Chondrocyte (in vitro differentiated cells): Measurements from ENCODE around the gene WDR76. TPM values are rescaled to one million over a fixed set of nuclear protein-coding genes. Genes with fewer than 3 reads are reported as not detected.
"Not testable (repeated sequence)": the region's sequence is repeated elsewhere in the genome, so short reads cannot be mapped to it uniquely, and the experiment has no call there.

Experiments used
- DNase-seq: peaks from one replicate; pipeline ENCODE4 v3.0.0; 2021; ENCODE audit warnings: mixed read lengths, low spot score
- H3K27ac Mint-ChIP-seq: one replicate; pipeline ENCODE4 v1.8.0; 2021; ENCODE audit warnings: mild to moderate bottlenecking, moderate library complexity, mixed read lengths; ENCODE audit not compliant: unreplicated experiment
- H3K27me3 Mint-ChIP-seq: 2 replicates; pipeline ENCODE4 v1.8.0; 2021; ENCODE audit warnings: low read depth, mixed read lengths
- H3K36me3 Mint-ChIP-seq: 2 replicates; pipeline ENCODE4 v1.8.0; 2021; ENCODE audit warnings: low read depth, mixed read lengths
- H3K4me1 Mint-ChIP-seq: 2 replicates; pipeline ENCODE4 v1.8.0; 2021; ENCODE audit warnings: low read depth, mild to moderate bottlenecking, mixed read lengths
- H3K4me3 Mint-ChIP-seq: one replicate; pipeline ENCODE4 v1.8.0; 2021; ENCODE audit warnings: mild to moderate bottlenecking, moderate library complexity, mixed read lengths; ENCODE audit not compliant: unreplicated experiment
- H3K9me3 Mint-ChIP-seq: 2 replicates; pipeline ENCODE4 v1.8.0; 2021; ENCODE audit warnings: low read depth, mixed read lengths
- CTCF ChIP-seq: fragments of 200-600 bp; sonication (generic); IDR thresholded peaks from 2 replicates; pipeline ENCODE4 v1.5.0; 2021; ENCODE audit warnings: antibody characterized with exemption, mild to moderate bottlenecking, moderate library complexity
- total RNA-seq: library from RNA; stranded (reverse); gene quantifications from 3 replicates; pipeline ENCODE4 v1.2.1, GENCODE V29; 2021

The WDR76 gene
- total RNA-seq, 1 donor from 2014 or later: 6.1 TPM

DNA sequence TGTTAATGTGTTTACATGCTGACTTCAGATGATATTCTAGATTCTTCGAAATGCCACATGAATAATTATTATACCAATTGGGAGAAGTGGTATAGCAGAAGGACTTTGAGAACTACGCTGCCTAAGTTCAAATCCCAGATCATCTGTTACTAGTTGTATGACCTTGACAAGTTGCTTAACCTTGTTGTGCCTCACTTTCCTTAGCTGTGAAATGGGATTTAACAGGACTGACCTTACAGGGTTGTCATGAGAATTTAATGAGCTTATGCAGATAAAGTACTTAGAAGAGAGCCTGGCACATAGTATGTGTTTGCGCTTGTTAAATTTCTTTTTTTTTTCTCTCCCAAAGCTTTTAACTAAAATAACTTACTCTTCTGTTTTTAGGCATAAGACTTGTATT lies 24.4 kb downstream of the WDR76 start:
- Mint-ChIP-seq H3K4me1 (no peaks in the 10 kb centered on the region), H3K36me3 (peaks cover 2% of the 10 kb centered on the region), H3K27me3 (no peaks in the 10 kb centered on the region), H3K27ac (no peak overlapping the region), H3K4me3 (no peak overlapping the region), H3K9me3 (no peaks in the 10 kb centered on the region)
- no peak for DNase-seq
- no peak for TF ChIP-seq CTCF

DNA sequence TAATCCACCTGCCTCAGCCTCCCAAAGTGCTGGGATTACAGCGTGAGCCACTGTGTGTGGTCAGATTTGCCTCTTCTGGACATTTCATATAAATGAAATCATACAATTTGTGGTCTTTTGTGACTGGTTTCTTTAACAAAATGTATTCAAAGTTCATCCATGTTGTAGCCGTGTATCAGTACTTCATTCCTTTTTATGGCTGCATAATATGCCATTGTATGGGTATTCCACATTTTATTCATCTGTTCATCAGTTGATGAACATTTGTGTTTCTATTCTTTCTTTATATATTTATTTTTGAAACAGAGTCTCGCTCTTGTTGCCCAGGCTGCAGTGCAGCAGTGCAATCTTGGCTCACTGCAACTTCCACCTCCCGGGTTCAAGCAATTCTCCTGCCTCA lies 25.8 kb downstream of the WDR76 start:
- no peaks in the 10 kb centered on the region for H3K27me3 Mint-ChIP-seq
- no peak overlapping the region for H3K4me3 Mint-ChIP-seq
- no peak overlapping the region for H3K27ac Mint-ChIP-seq
- no peaks in the 10 kb centered on the region for H3K4me1 Mint-ChIP-seq
- TF ChIP-seq CTCF: no peak
- peaks cover 2% of the 10 kb centered on the region for H3K36me3 Mint-ChIP-seq
- H3K9me3 Mint-ChIP-seq: no peaks in the 10 kb centered on the region
- DNase-seq: no peak

DNA sequence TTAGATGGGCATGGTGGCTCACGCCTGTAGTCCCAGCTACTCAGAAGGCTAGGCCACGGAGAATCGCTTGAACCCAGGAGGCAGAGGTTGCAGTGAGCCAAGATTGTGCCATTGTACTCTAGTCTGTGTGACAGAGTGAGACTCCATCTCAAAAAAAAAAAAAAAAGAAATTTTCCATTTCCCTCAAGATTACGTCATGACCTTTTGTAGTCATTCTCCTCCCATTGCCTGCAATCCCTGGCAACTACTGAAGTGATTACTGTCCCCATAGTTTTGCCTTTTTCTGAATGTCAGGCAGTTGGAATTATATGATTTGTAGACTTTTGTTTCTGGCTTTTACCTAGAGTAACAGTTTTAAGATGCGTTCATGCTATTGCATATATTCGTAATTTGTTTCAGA lies 28.0 kb downstream of the WDR76 start:
- peaks cover 2% of the 10 kb centered on the region for H3K36me3 Mint-ChIP-seq

DNA sequence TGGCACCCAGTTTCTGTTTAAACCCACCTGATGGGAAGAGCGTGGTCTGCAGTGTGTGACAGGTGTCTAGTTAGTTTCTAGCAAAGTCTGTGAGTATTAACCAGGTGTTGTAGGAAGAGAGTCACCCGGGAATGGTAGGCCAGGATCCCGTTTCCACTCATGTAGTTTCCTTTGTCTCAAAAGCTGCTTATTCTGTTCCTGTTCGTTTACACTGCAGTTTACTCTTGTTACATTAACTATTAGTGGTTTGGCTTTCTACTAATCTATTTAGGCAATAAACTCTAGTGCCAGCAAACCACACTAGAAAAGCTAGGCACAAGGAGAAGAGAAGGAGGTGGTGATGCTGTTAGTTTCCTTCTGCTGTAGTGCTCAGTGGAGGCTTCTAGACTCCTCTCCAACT lies 32.7 kb downstream of the WDR76 start:
- no peak overlapping the region for H3K4me3 Mint-ChIP-seq
- no peaks in the 10 kb centered on the region for H3K27me3 Mint-ChIP-seq
- H3K4me1 Mint-ChIP-seq: no peaks in the 10 kb centered on the region
- H3K36me3 Mint-ChIP-seq: no peaks in the 10 kb centered on the region
- no peak for TF ChIP-seq CTCF
- no peak for DNase-seq
- H3K9me3 Mint-ChIP-seq: no peaks in the 10 kb centered on the region
- no peak overlapping the region for H3K27ac Mint-ChIP-seq

More for the DNA sequence above, 28.0 kb downstream of the WDR76 start:
- no peaks in the 10 kb centered on the region for H3K9me3 Mint-ChIP-seq
- TF ChIP-seq CTCF: no peak
- DNase-seq: no peak
- no peaks in the 10 kb centered on the region for H3K4me1 Mint-ChIP-seq
- no peaks in the 10 kb centered on the region for H3K27me3 Mint-ChIP-seq
- H3K27ac Mint-ChIP-seq: no peak overlapping the region
- H3K4me3 Mint-ChIP-seq: no peak overlapping the region

- H3K4me3 Mint-ChIP-seq, H3K36me3 Mint-ChIP-seq, H3K9me3 Mint-ChIP-seq: not testable (repeated sequence)
Measured at GRCh38 chr15:43866636-43867035, 39.8 kb downstream of the WDR76 start.

GRCh38 chr15:43867096-43867495 lies 40.3 kb downstream of the WDR76 start:
- Mint-ChIP-seq H3K27ac (no peak overlapping the region), H3K27me3 (no peaks in the 10 kb centered on the region), H3K4me1 (no peaks in the 10 kb centered on the region), H3K9me3 (no peaks in the 10 kb centered on the region), H3K4me3 (no peak overlapping the region), H3K36me3 (no peaks in the 10 kb centered on the region)
- no peak for TF ChIP-seq CTCF
- DNase-seq: no peak

More at GRCh38 chr15:43866636-43867035, 39.8 kb downstream of the WDR76 start:
- H3K4me1 Mint-ChIP-seq, H3K27me3 Mint-ChIP-seq, DNase-seq, H3K27ac Mint-ChIP-seq: not testable (repeated sequence)
